ENCODE measurements around the gene POLR1H. TPM values are rescaled to one million over a fixed set of nuclear protein-coding genes. Genes with fewer than 3 reads are reported as not detected.

Gene POLR1H
- total RNA-seq, 2 donors from 2014 or later = 77.1 to 81.9 TPM

GRCh38 chr6:30091577-30092381 lies 30.7 kb downstream of the POLR1H start:
- Mint-ChIP-seq H3K27ac (no peak overlapping the region), H3K27me3 (ENCODE audit: low read depth) (peaks cover 58% of the 10 kb centered on the region), H3K9me3 (no peaks in the 10 kb centered on the region), H3K4me3 (no peak overlapping the region), H3K4me1 (ENCODE audit: low read depth) (no peaks in the 10 kb centered on the region), H3K36me3 (ENCODE audit: insufficient read depth in 2 of 2) (no peaks in the 10 kb centered on the region)
- no peak for ATAC-seq (replicated peaks in 1 of 2)
- no peak for DNase-seq

- H3K4me3 Mint-ChIP-seq = no peak overlapping the region
- H3K36me3 Mint-ChIP-seq (ENCODE audit: insufficient read depth in 2 of 2) = no peaks in the 10 kb centered on the region
- H3K4me1 Mint-ChIP-seq (ENCODE audit: low read depth) = peaks cover 7% of the 10 kb centered on the region
- DNase-seq (no peak), ATAC-seq (replicated peaks in 1 of 2) (no peak)
- H3K9me3 Mint-ChIP-seq = no peaks in the 10 kb centered on the region
- H3K27ac Mint-ChIP-seq = no peak overlapping the region
- peaks cover 48% of the 10 kb centered on the region for H3K27me3 Mint-ChIP-seq (ENCODE audit: low read depth)
Measured at GRCh38 chr6:30092852-30093543, 31.9 kb downstream of the POLR1H start.

GRCh38 chr6:30093951-30094661 lies 33.0 kb downstream of the POLR1H start:
- Mint-ChIP-seq H3K4me1 (ENCODE audit: low read depth) (peaks cover 15% of the 10 kb centered on the region), H3K36me3 (ENCODE audit: insufficient read depth in 2 of 2) (no peaks in the 10 kb centered on the region), H3K9me3 (no peaks in the 10 kb centered on the region), H3K27ac (no peak overlapping the region), H3K27me3 (ENCODE audit: low read depth) (peaks cover 49% of the 10 kb centered on the region), H3K4me3 (no peak overlapping the region)
- ATAC-seq (replicated peaks in 1 of 2) (no peak), DNase-seq (no peak)

- no peak overlapping the region for H3K27ac Mint-ChIP-seq
- no peaks in the 10 kb centered on the region for H3K36me3 Mint-ChIP-seq (ENCODE audit: insufficient read depth in 2 of 2)
- peaks cover 33% of the 10 kb centered on the region for H3K4me1 Mint-ChIP-seq (ENCODE audit: low read depth)
- DNase-seq (no peak), ATAC-seq (replicated peaks in 1 of 2) (no peak)
- H3K9me3 Mint-ChIP-seq = no peaks in the 10 kb centered on the region
- H3K27me3 Mint-ChIP-seq (ENCODE audit: low read depth) = peaks cover 50% of the 10 kb centered on the region
- no peak overlapping the region for H3K4me3 Mint-ChIP-seq
Measured at GRCh38 chr6:30096829-30097228, 35.8 kb downstream of the POLR1H start.

- peaks cover 43% of the 10 kb centered on the region for H3K4me1 Mint-ChIP-seq (ENCODE audit: low read depth)
- no peak for DNase-seq
- H3K27me3 Mint-ChIP-seq (ENCODE audit: low read depth) = peaks cover 41% of the 10 kb centered on the region
- no peaks in the 10 kb centered on the region for H3K36me3 Mint-ChIP-seq (ENCODE audit: insufficient read depth in 2 of 2)
- no peak for ATAC-seq (replicated peaks in 1 of 2)
- H3K27ac Mint-ChIP-seq = no peak overlapping the region
- no peaks in the 10 kb centered on the region for H3K9me3 Mint-ChIP-seq
- H3K4me3 Mint-ChIP-seq = no peak overlapping the region
Measured at GRCh38 chr6:30097902-30098768, 37.1 kb downstream of the POLR1H start.

- H3K9me3 Mint-ChIP-seq = no peaks in the 10 kb centered on the region
- no peaks in the 10 kb centered on the region for H3K36me3 Mint-ChIP-seq (ENCODE audit: insufficient read depth in 2 of 2)
- DNase-seq = no peak
- H3K27me3 Mint-ChIP-seq (ENCODE audit: low read depth) = peaks cover 45% of the 10 kb centered on the region
- peak overlapping the region; percentile 59 to 63 for H3K4me3 Mint-ChIP-seq
- no peak for ATAC-seq (replicated peaks in 1 of 2)
- no peak overlapping the region for H3K27ac Mint-ChIP-seq
- peaks cover 49% of the 10 kb centered on the region for H3K4me1 Mint-ChIP-seq (ENCODE audit: low read depth)
Measured at GRCh38 chr6:30100154-30100553, 39.1 kb downstream of the POLR1H start.

- peak in 1 of 2 donors; percentile 32 for ATAC-seq (replicated peaks in 1 of 2)
- H3K9me3 Mint-ChIP-seq = no peaks in the 10 kb centered on the region
- peak in 1 of 2 donors; percentile 17 for DNase-seq
- no peaks in the 10 kb centered on the region for H3K36me3 Mint-ChIP-seq (ENCODE audit: insufficient read depth in 2 of 2)
- H3K27me3 Mint-ChIP-seq (ENCODE audit: low read depth) = peaks cover 46% of the 10 kb centered on the region
- H3K4me3 Mint-ChIP-seq = peak overlapping the region; percentile 81 to 84
- peaks cover 49% of the 10 kb centered on the region for H3K4me1 Mint-ChIP-seq (ENCODE audit: low read depth)
- no peak overlapping the region for H3K27ac Mint-ChIP-seq
Measured at GRCh38 chr6:30100585-30101443, 39.7 kb downstream of the POLR1H start.

- Mint-ChIP-seq H3K4me1 (ENCODE audit: low read depth) (peaks cover 49% of the 10 kb centered on the region), H3K4me3 (peak overlapping the region; percentile 81 to 84), H3K27me3 (ENCODE audit: low read depth) (peaks cover 51% of the 10 kb centered on the region), H3K27ac (no peak overlapping the region), H3K36me3 (ENCODE audit: insufficient read depth in 2 of 2) (no peaks in the 10 kb centered on the region), H3K9me3 (no peaks in the 10 kb centered on the region)
- DNase-seq = peak; percentile 60 to 66
- peak; percentile 76 to 77 for ATAC-seq (replicated peaks in 1 of 2)
Measured at GRCh38 chr6:30101444-30102413, 40.7 kb downstream of the POLR1H start.

GRCh38 chr6:30102414-30102969 lies 41.4 kb downstream of the POLR1H start:
- ATAC-seq (replicated peaks in 1 of 2) (peak; percentile 16 to 30), DNase-seq (peak in 1 of 2 donors; percentile 10)
- Mint-ChIP-seq H3K9me3 (no peaks in the 10 kb centered on the region), H3K27me3 (ENCODE audit: low read depth) (peaks cover 53% of the 10 kb centered on the region), H3K4me1 (ENCODE audit: low read depth) (peaks cover 47% of the 10 kb centered on the region), H3K27ac (no peak overlapping the region), H3K36me3 (ENCODE audit: insufficient read depth in 2 of 2) (no peaks in the 10 kb centered on the region), H3K4me3 (peak overlapping the region; percentile 84 to 91)

GRCh38 chr6:30102970-30103871 lies 42.2 kb downstream of the POLR1H start:
- Mint-ChIP-seq H3K36me3 (ENCODE audit: insufficient read depth in 2 of 2) (no peaks in the 10 kb centered on the region), H3K4me1 (ENCODE audit: low read depth) (peaks cover 40% of the 10 kb centered on the region), H3K27ac (no peak overlapping the region), H3K4me3 (peak overlapping the region; percentile 84 to 91), H3K9me3 (no peaks in the 10 kb centered on the region), H3K27me3 (ENCODE audit: low read depth) (peaks cover 56% of the 10 kb centered on the region)
- peak; percentile 80 to 81 for ATAC-seq (replicated peaks in 1 of 2)
- peak; percentile 71 to 85 for DNase-seq

Data from activated T-cell treated with anti-CD3 and anti-CD28 coated beads, Interleukin-2, amount 50 U/mL, for 72 hours (primary cell).